Endothelial cell of umbilical vein (primary cell): ENCODE results near the gene MAP3K14. TPM values are rescaled to one million over a fixed set of nuclear protein-coding genes. Genes with fewer than 3 reads are reported as not detected.

ENCODE experiments used
- BruUV-seq: library from RNA; stranded (reverse); fragments of 400-500 nt; replicated peaks from 2 replicates; lab custom pipeline; 2021; lab: Mats Ljungman, UMichigan
- CTCF ChIA-PET: fragments of 300-600, 350-600 bp; sonication (Branson Sonifier 250); formaldehyde crosslinking; loops from one replicate; lab custom pipeline; 2021; ENCODE audit warnings: antibody characterized with exemption, inconsistent platforms; lab: Charles Lee
- POLR2A ChIA-PET: fragments of 300-600, 350-600 bp; sonication (Branson Sonifier 250); formaldehyde crosslinking; loops from one replicate; lab custom pipeline; 2021; ENCODE audit warnings: antibody characterized with exemption, inconsistent platforms; lab: Charles Lee
- DNase-seq: peaks from one replicate; pipeline ENCODE4 v3.0.0-alpha.2; 2011; ENCODE audit warnings: low read depth, low spot score
- FAIRE-seq: peaks from 2 replicates; lab custom pipeline; 2011; peaks lifted over from hg19 to GRCh38; lab: Jason Lieb, UNC
- H2AFZ ChIP-seq: 2 replicates; pipeline ENCODE4 v1.6.0; 2012; ENCODE audit warnings: low read depth, low read length, control low read depth, inconsistent platforms
- H3K27ac ChIP-seq: 2 replicates; pipeline ENCODE4 v1.5.1; 2011; ENCODE audit warnings: low read depth, mild to moderate bottlenecking, control low read depth, low read length, moderate library complexity; ENCODE audit not compliant: insufficient read depth
- H3K27me3 ChIP-seq, 2 experiments: 2 replicates each; pipeline versions ENCODE4 v1.6.0 to v1.6.1; 2011; ENCODE audit warnings: low read length in 2 of 2, mixed read lengths in 1 of 2; ENCODE audit not compliant: control insufficient read depth in 2 of 2, insufficient read depth in 2 of 2
- H3K36me3 ChIP-seq, 2 experiments: 2 replicates in 1 of 2; 3 replicates in 1 of 2; pipeline ENCODE4 v1.5.1; 2011; ENCODE audit warnings: low read length in 2 of 2, mild to moderate bottlenecking in 1 of 2, moderate library complexity in 1 of 2; ENCODE audit not compliant: control insufficient read depth in 2 of 2, insufficient read depth in 2 of 2; ENCODE audit errors: extremely low read depth in 1 of 2
- H3K4me1 ChIP-seq: 3 replicates; pipeline ENCODE4 v1.5.1; 2011; ENCODE audit warnings: mild to moderate bottlenecking, low read length; ENCODE audit not compliant: control insufficient read depth, insufficient read depth; ENCODE audit errors: extremely low read depth
- H3K4me2 ChIP-seq: 2 replicates; pipeline ENCODE4 v1.6.1; 2011; ENCODE audit warnings: low read length, control low read depth, mixed read lengths; ENCODE audit not compliant: insufficient read depth
- H3K4me3 ChIP-seq, 3 experiments: fragments of 200-600 bp in 1 of 3; sonication (generic), shearing (Covaris generic) in 1 of 3; replicated peaks in 1 of 3; 2 replicates each; pipeline ENCODE4 v1.5.1; 2011 to 2016; ENCODE audit warnings: control low read depth in 3 of 3, low read length in 3 of 3, mild to moderate bottlenecking in 2 of 3, inconsistent platforms in 1 of 3, low read depth in 1 of 3, moderate library complexity in 1 of 3; ENCODE audit not compliant: insufficient read depth in 1 of 3
- H3K79me2 ChIP-seq: 2 replicates; pipeline ENCODE4 v1.6.0; 2012; ENCODE audit warnings: low read length, inconsistent platforms; ENCODE audit not compliant: control insufficient read depth, insufficient read depth
- H3K9ac ChIP-seq: replicated peaks from 2 replicates; pipeline ENCODE3; 2011; ENCODE audit warnings: low read length, control low read depth; ENCODE audit not compliant: insufficient read depth; ENCODE audit errors: extremely low read depth
- H3K9me1 ChIP-seq: replicated peaks from 3 replicates; pipeline ENCODE4 v1.6.0; 2011; ENCODE audit warnings: mild to moderate bottlenecking, low read length; ENCODE audit not compliant: control insufficient read depth, insufficient read depth; ENCODE audit errors: extremely low read depth
- H3K9me3 ChIP-seq: replicated peaks from 2 replicates; pipeline ENCODE4 v1.5.1; 2012; ENCODE audit warnings: low read length, inconsistent platforms; ENCODE audit not compliant: control insufficient read depth, insufficient read depth
- H4K20me1 ChIP-seq: replicated peaks from 2 replicates; pipeline ENCODE3; 2011; ENCODE audit warnings: mild to moderate bottlenecking, low read length; ENCODE audit not compliant: control insufficient read depth, insufficient read depth; ENCODE audit errors: extremely low read depth
- CTCF ChIP-seq, 2 donors: IDR thresholded peaks; 1 replicate in 1 of 2; 2 replicates in 1 of 2; pipeline ENCODE4 v1.5.1; 2011; ENCODE audit warnings: low read length in 2 of 2, mild to moderate bottlenecking in 2 of 2, moderate library complexity in 2 of 2, control low read depth in 1 of 2, inconsistent platforms in 1 of 2, low read depth in 1 of 2; ENCODE audit not compliant: insufficient read depth in 1 of 2; ENCODE audit errors: extremely low read depth in 1 of 2
- FOS ChIP-seq: IDR thresholded peaks from 2 replicates; pipeline ENCODE4 v1.6.1; 2011; ENCODE audit warnings: mild to moderate bottlenecking, low read length, moderate library complexity, borderline replicate concordance; ENCODE audit not compliant: insufficient read depth
- GATA2 ChIP-seq: IDR thresholded peaks from 2 replicates; pipeline ENCODE4 v1.7.0; 2011; ENCODE audit warnings: low read depth, mild to moderate bottlenecking, moderate library complexity, mixed read lengths, low read length; ENCODE audit not compliant: insufficient read length, insufficient read depth
- JUN ChIP-seq: IDR thresholded peaks from 2 replicates; pipeline ENCODE4 v1.6.1; 2011; ENCODE audit warnings: borderline replicate concordance, low read depth; ENCODE audit not compliant: insufficient read length, insufficient read depth
- MYC ChIP-seq: IDR thresholded peaks from one replicate; pipeline ENCODE4 v1.6.1; 2011; ENCODE audit warnings: mild to moderate bottlenecking, low read depth, low read length
- POLR2A ChIP-seq: IDR thresholded peaks from 2 replicates; pipeline ENCODE4 v1.6.1; 2012; ENCODE audit warnings: low read depth, mild to moderate bottlenecking, control low read depth, low read length
- POLR2AphosphoS5 ChIP-seq: IDR thresholded peaks from 2 replicates; pipeline ENCODE4 v1.6.1; 2012; ENCODE audit warnings: low read depth, mild to moderate bottlenecking, control low read depth, low read length, moderate library complexity; ENCODE audit not compliant: insufficient read depth
- dilution Hi-C: fragments of 300-500 bp; cut with MboI; formaldehyde crosslinking; loops from one replicate; pipeline ENCODE4 v1.15.0; 2019; ENCODE audit warnings: low sequenced_read_pairs; ENCODE audit not compliant: extremely low pct_ligation_motif_present
- intact Hi-C: fragments of 100-400 bp; cut with micrococcal nuclease; formaldehyde crosslinking; loops from one replicate; pipeline ENCODE4 v1.10.0; 2022
- polyA plus RNA-seq, 4 experiments: library from polyadenylated mRNA; depleted of rRNA in 3 of 4; stranded (reverse) in 3 of 4; unstranded in 1 of 4; fragments of >200 nt; gene quantifications; 2 replicates each; pipeline versions ENCODE4 v1.2.1 to v1.2.3, GENCODE V29; 2011 to 2012; ENCODE audit warnings: missing spikeins in 1 of 4
- total RNA-seq: library from RNA; stranded (reverse); gene quantifications from 2 replicates; pipeline ENCODE4 v1.2.3, GENCODE V29; 2021

Gene MAP3K14
- total and polyA plus RNA-seq, 2 donors (not counting 3 experiments of a cell fraction or from before 2014, with no cell fraction given) = 5.4 to 9.8 TPM

- no TSS peak for BruUV-seq
- H3K4me3 ChIP-seq = no peak overlapping the region
- FAIRE-seq (no peak), DNase-seq (no peak)
- intact Hi-C loops (no loop called here), dilution Hi-C loops (no loop called here)
- no peaks in the 10 kb centered on the region for H3K9me3 ChIP-seq
- ChIA-PET POLR2A (no interaction called here), CTCF (interaction anchor here (0.9 to 6.6 kb wide), 5 partner anchors 33 to 116 kb away, joined by 3 to 283 read pairs (median 4); no protein-coding TSS in a partner anchor)
- TF ChIP-seq POLR2A (no peak), POLR2AphosphoS5 (no peak), GATA2 (no peak), FOS (no peak), CTCF (IDR thresholded peaks at IDR 0.05; ENCODE audit: extremely low read depth in 1 of 2, insufficient read depth in 1 of 2, low read depth in 1 of 2, low read length in 2 of 2) (no peak)
- no peaks in the 10 kb centered on the region for H3K27me3 ChIP-seq
- no peak overlapping the region for H3K9ac ChIP-seq
- no peaks in the 10 kb centered on the region for H3K79me2 ChIP-seq
- H3K36me3 ChIP-seq = peaks cover 11 to 22% of the 10 kb centered on the region in 2 experiments
- no peak overlapping the region for H3K4me2 ChIP-seq
- peak overlapping the region; percentile 4 for H3K27ac ChIP-seq
- peaks cover 27% of the 10 kb centered on the region for H3K4me1 ChIP-seq
- H4K20me1 ChIP-seq = no peaks in the 10 kb centered on the region
- H3K9me1 ChIP-seq = no peaks in the 10 kb centered on the region
- no peak overlapping the region for H2AFZ ChIP-seq
These were observed 42.8 kb downstream of the MAP3K14 start for GRCh38 chr17:45274033-45274432.

GRCh38 chr17:45273551-45273957 is 43.3 kb downstream of the MAP3K14 start:
- peaks cover 11 to 27% of the 10 kb centered on the region in 2 experiments for H3K36me3 ChIP-seq
- dilution Hi-C loops (no loop called here), intact Hi-C loops (no loop called here)
- no peak overlapping the region for H3K4me2 ChIP-seq
- no peaks in the 10 kb centered on the region for H3K9me3 ChIP-seq
- ChIA-PET CTCF (interaction anchor here (0.9 to 6.6 kb wide), 4 partner anchors 41 to 116 kb away, joined by 3 to 283 read pairs (median 4); no protein-coding TSS in a partner anchor), POLR2A (no interaction called here)
- H3K27ac ChIP-seq = peak overlapping the region; percentile 4
- H4K20me1 ChIP-seq = no peaks in the 10 kb centered on the region
- BruUV-seq = no TSS peak
- H3K79me2 ChIP-seq = no peaks in the 10 kb centered on the region
- DNase-seq (peak; percentile 70), FAIRE-seq (peak; percentile 80)
- H3K27me3 ChIP-seq = no peaks in the 10 kb centered on the region
- H2AFZ ChIP-seq = no peak overlapping the region
- no peak overlapping the region for H3K4me3 ChIP-seq
- H3K9ac ChIP-seq = no peak overlapping the region
- peaks cover 26% of the 10 kb centered on the region for H3K4me1 ChIP-seq
- TF ChIP-seq POLR2A = no peak
- peak; percentile 64 for TF ChIP-seq FOS
- peak; percentile 40 for TF ChIP-seq JUN
- peak; percentile 43 for TF ChIP-seq MYC
- no peaks in the 10 kb centered on the region for H3K9me1 ChIP-seq
